Amygdala (tissue), 56 donors: ENCODE data around the gene RNU6-1.

Experiments
- DNase-seq, 56 donors: peaks; one replicate each; lab custom pipeline; 2025; lab: John Stamatoyannopoulos, UW

RNU6-1 gene

GRCh38 chr15:67834581-67835296, 5.1 kb downstream of the RNU6-1 start:
- no peak for DNase-seq

DNA sequence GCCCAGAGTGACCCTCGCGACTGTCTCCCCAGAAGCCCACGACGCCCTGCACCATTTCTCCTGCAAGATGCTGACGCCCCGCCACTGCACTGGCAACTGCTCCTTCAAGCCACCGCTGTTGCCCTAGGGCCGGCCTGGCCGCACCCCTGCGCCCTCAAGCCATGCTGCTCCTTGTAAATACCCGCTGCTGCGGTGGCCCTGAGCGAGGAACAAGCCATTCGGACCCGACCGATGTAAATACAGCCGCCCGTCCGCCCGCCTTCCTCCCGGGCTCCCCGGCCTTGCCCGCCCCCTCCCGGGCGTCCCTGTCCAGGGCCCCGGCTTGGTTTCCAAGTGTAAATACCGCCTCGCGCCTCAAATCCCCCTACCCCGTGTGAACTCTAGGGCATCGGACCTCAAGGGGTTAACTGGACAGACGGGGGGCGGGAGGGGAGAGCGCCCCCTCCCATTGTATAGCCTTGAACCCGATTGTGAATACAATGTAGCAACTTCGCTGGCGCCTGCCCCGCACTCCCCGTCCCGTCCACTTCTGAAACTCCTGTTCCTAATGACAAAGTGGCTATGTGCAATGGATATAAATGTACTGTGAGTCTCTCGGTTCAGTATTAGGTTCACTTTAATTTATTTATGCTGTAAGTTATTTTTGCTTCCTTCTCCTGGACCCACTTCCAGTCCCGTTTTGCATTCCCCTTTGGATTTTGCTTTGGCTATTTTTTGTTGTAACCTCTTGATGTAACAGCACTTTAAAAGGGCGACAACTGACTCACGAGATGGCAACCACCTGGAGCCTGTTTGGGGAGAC, 5.9 kb downstream of the RNU6-1 start:
- DNase-seq: peak in 3 of 56 donors; percentile 9 to 43 (median 14)

- DNase-seq: no peak
Observed at GRCh38 chr15:67832897-67833709, 6.7 kb downstream of the RNU6-1 start.

GRCh38 chr15:67832031-67832551, 7.8 kb downstream of the RNU6-1 start:
- no peak for DNase-seq

DNA sequence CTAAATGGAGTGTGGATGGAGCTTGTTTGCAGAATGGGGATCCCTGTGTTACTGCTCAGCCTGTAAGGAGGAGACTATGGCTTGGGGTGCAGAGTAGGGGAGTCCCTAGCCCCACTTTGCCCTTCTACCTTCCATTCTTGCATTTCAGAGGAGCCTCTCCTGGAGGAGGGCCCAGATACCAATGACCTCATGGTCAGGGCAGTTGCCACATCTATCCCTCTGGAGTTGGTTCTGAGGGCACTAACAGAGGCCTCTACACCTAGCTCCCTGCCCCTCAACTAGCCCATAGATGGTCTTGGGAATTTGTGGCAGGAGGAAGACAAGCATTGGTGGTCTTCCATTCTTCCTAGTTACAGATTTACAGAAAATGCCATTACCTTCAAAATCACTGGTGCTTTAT, 8.5 kb downstream of the RNU6-1 start:
- no peak for DNase-seq

GRCh38 chr15:67829647-67830504, 10.0 kb downstream of the RNU6-1 start:
- DNase-seq: no peak

DNA sequence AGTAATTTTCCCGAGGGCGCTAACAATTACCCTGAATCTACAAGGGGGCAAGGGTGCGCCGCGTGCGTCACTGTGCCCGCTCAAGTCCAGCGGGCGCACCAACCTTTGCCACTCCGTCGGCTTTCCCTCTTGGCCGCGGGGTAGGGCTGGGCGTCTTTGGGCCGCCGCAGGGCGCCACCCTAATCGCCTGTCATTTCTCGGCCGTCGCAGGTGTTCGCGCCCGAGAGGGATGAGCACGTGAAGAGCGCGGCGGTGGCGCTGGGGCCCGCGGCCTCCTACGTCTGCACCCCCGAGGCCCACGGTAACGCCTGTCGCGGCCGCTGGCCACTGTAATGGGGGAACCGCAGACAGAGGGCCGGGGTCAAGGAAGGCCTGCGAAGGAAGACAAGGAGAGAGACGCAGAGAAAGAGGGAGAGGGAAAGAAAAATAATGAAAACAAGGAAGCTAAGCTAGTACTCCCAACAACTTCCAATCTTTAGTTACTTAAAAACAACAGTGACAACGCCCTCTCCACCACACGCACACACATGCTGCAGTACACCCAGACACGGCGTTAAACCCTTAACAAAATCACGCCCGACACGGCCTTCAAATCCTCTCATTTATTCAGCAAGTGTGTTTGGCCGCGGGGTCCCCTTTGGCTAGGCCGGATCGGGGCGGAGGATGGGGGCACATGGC, 10.7 kb downstream of the RNU6-1 start:
- DNase-seq: no peak

DNA sequence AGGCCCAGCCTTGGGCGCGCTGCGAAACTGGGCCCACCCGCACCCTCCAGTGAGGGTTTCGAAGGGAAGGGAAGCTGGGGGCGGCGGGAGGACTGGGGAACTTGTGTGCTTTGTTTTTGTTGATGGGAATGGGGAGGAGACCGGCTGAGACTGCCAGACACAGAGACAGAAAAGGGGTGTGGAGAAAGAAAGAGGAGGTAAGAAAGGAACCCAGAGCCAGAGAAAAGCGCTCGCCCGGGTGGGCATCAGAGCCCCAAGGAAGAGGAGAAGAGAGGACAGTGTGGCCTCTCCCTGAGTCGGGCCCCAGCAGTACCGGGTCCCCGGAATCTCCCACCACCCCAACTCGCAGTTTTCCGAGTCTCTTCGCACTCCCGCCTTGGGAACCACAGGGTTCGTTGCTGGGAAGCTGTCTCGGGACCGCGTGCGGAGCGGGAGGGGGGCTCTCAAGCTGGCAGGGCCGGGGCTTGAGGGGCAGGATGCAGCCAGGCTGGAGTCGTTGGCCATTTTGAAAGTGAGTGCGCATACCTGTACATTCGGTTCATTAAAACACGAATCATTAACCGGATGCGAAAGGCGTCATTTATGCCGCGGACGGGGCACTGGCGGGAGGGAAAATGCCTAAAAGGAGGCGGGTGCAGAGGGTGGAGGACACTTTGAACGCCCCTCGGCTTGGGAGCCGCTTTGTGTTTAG, 11.4 kb downstream of the RNU6-1 start:
- DNase-seq: no peak

DNA sequence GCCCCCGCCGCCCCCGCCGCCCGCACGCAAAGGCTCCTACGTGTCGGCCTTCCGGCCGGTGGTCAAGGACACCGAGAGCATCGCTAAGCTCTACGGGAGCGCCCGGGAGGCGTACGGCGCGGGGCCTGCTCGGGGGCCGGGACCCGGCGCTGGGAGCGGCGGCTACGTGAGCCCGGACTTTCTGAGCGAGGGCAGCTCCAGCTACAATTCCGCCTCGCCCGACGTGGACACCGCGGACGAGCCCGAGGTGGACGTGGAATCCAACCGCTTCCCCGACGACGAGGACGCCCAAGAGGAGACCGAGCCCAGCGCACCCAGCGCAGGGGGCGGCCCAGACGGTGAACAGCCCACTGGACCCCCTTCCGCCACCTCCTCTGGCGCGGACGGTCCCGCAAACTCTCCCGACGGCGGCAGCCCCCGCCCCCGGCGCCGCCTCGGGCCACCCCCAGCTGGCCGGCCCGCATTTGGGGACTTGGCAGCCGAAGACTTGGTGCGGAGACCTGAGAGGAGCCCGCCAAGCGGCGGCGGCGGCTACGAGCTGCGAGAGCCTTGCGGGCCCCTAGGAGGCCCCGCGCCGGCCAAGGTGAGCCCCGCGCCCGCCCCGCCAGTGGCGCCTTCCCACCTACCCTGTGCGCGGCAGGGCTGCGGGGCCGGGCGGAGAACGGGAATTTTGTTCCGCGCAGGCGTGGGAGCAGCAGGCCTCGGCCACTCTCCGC, 12.1 kb downstream of the RNU6-1 start:
- no peak for DNase-seq

DNA sequence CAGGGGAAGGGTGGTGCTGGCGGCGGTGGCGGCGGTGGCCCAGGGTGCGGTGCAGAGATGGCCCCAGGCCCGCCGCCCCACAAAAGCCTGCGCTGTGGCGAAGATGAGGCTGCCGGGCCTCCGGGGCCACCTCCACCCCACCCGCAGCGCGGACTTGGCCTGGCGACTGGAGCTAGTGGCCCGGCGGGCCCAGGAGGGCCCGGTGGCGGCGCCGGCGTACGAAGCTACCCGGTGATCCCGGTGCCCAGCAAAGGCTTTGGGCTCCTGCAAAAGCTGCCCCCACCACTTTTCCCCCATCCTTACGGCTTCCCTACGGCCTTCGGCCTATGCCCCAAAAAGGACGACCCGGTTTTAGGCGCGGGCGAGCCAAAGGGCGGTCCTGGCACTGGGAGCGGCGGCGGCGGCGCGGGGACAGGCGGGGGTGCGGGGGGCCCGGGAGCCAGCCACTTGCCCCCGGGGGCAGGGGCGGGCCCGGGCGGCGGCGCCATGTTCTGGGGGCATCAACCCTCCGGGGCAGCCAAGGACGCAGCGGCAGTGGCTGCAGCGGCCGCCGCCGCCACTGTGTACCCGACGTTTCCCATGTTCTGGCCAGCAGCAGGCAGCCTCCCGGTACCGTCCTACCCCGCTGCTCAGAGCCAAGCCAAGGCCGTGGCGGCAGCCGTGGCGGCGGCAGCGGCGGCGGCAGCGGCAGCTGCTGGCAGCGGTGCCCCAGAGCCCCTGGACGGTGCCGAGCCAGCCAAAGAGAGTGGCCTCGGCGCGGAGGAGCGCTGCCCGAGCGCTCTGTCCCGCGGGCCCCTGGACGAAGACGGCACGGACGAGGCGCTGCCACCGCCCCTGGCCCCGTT, 12.9 kb downstream of the RNU6-1 start:
- DNase-seq: no peak

GRCh38 chr15:67825881-67826716, 13.7 kb downstream of the RNU6-1 start:
- no peak for DNase-seq

DNA sequence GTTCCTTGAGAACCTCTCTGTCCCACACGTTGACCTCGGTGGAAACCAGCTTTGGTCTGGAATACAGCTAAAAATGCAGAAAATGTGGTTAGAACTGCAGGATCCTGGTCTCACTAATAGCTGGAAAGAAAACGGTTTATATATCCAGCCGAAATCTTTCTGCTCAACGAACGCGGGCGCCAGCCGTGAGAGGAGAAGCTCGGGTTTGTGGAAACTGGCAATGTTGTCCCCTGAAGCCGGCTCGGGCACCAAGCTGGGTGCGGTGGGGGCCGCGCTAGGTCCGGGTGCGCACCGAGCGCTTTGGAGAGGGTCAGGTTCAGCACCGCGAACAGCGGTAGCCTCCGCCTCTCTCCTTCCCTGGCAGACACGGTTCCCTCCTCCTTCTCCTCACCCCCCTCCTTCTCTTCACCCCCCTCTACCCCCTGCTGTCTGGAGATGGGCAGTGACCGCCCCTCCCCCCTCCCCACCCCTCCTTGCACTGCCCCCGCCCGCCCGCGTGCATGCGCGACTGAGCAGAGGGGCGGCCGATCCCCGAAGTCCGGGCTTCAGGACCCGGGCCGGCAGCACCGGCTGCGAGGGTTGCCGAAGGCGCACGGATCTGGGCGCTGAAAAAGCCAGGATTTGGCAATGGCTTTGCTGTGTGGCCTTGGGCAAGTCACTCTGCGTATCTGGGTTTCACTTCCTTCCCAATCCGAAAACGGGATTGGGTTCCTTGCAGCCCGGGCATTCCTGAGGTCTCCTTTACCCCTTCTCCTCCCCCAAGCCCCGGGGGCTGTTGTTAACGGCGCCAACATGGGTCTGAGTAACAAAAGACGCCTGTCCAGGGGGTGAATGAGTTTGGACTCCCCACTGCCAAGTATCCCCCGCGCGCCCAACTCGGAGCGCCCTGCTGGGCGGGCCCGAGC, 14.6 kb downstream of the RNU6-1 start, which contains the start of gene SKOR1:
SKOR1 (plus strand) TSS at position 534 of the 905 bp plus-strand sequence; CDS start at position 628, 94 bp downstream.
- no peak for DNase-seq

GRCh38 chr15:67824197-67824968, 15.5 kb downstream of the RNU6-1 start:
- no peak for DNase-seq
